Fibroblast of lung (primary cell): ENCODE data around the gene MAST3. TPM values are rescaled to one million over a fixed set of nuclear protein-coding genes. Genes with fewer than 3 reads are reported as not detected.

Source experiments
- DNase-seq, 2 donors: peaks; one replicate each; pipeline versions ENCODE4 v3.0.0 to v3.0.0-alpha.2; 2010; ENCODE audit warnings: low read depth in 2 of 2
- H2AFZ ChIP-seq: 2 replicates; pipeline ENCODE4 v1.5.1; 2012; ENCODE audit warnings: low read length, control low read depth, inconsistent platforms
- H3K27ac ChIP-seq: 2 replicates; pipeline ENCODE4 v1.5.1; 2011; ENCODE audit warnings: low read length, control low read depth; ENCODE audit not compliant: insufficient read depth
- H3K27me3 ChIP-seq: 2 replicates; pipeline ENCODE4 v1.5.1; 2011; ENCODE audit warnings: mild to moderate bottlenecking, low read length; ENCODE audit not compliant: control insufficient read depth, insufficient read depth
- H3K36me3 ChIP-seq: 2 replicates; pipeline ENCODE4 v1.5.1; 2011; ENCODE audit warnings: low read length; ENCODE audit not compliant: control insufficient read depth, insufficient read depth
- H3K4me1 ChIP-seq: 2 replicates; pipeline ENCODE4 v1.5.1; 2011; ENCODE audit warnings: low read length; ENCODE audit not compliant: control insufficient read depth, insufficient read depth; ENCODE audit errors: extremely low read depth
- H3K4me2 ChIP-seq: 2 replicates; pipeline ENCODE4 v1.5.1; 2011; ENCODE audit warnings: low read length, control low read depth; ENCODE audit not compliant: insufficient read depth; ENCODE audit errors: extremely low read depth
- H3K4me3 ChIP-seq, 4 experiments: fragments of 200-600 bp in 1 of 4; sonication (generic) in 1 of 4; replicated peaks in 1 of 4; 2 replicates each; pipeline ENCODE4 v1.5.1; 2011 to 2016; ENCODE audit warnings: low read length in 4 of 4, low read depth in 3 of 4, mild to moderate bottlenecking in 3 of 4, control low read depth in 2 of 4, inconsistent platforms in 1 of 4, mixed read lengths in 1 of 4; ENCODE audit not compliant: insufficient read depth in 1 of 4; ENCODE audit errors: control extremely low read depth in 1 of 4
- H3K79me2 ChIP-seq: 2 replicates; pipeline ENCODE4 v1.5.1; 2012; ENCODE audit warnings: mild to moderate bottlenecking, low read length, inconsistent platforms; ENCODE audit not compliant: control insufficient read depth, insufficient read depth
- H3K9ac ChIP-seq: 2 replicates; pipeline ENCODE4 v1.5.1; 2011; ENCODE audit warnings: mild to moderate bottlenecking, low read length, control low read depth; ENCODE audit not compliant: insufficient read depth
- H3K9me3 ChIP-seq: 2 replicates; pipeline ENCODE4 v1.5.1; 2012; ENCODE audit warnings: low read depth, low read length; ENCODE audit not compliant: control insufficient read depth, insufficient read depth
- H4K20me1 ChIP-seq: 2 replicates; pipeline ENCODE4 v1.5.1; 2011; ENCODE audit warnings: low read length; ENCODE audit not compliant: control insufficient read depth, insufficient read depth; ENCODE audit errors: extremely low read depth
- CTCF ChIP-seq, 2 donors: IDR thresholded peaks in 1 of 2; conservative IDR thresholded peaks in 1 of 2; 1 replicate in 1 of 2; 2 replicates in 1 of 2; pipeline ENCODE4 v1.5.1; 2011 to 2012; ENCODE audit warnings: low read length in 2 of 2, control low read depth in 1 of 2, inconsistent platforms in 1 of 2, low read depth in 1 of 2, mild to moderate bottlenecking in 1 of 2
- EZH2 ChIP-seq: IDR thresholded peaks from 2 replicates; pipeline ENCODE4 v1.5.1; 2012; ENCODE audit warnings: low read length, control low read depth, mild to moderate bottlenecking; ENCODE audit errors: missing control alignments
- polyA plus RNA-seq, 2 donors: library from polyadenylated mRNA; depleted of rRNA in 1 of 2; stranded (reverse) in 1 of 2; unstranded in 1 of 2; fragments of >200 nt; gene quantifications; 2 replicates each; pipeline ENCODE4 v1.2.1, GENCODE V29; 2011 to 2012; ENCODE audit warnings: missing spikeins in 1 of 2
- total RNA-seq: library from RNA; depleted of rRNA; stranded (reverse); fragments of >200 nt; gene quantifications from 2 replicates; pipeline ENCODE4 v1.2.1, GENCODE V29; 2014

Gene MAST3
- total and polyA plus RNA-seq, 2 donors (not counting 1 experiment from before 2014, with no cell fraction given) = 2.0 to 4.1 TPM

GRCh38 chr19:18176367-18177310, 79.1 kb downstream of the MAST3 start:
- H3K4me1 ChIP-seq = peaks cover 4% of the 10 kb centered on the region
- no peak for DNase-seq
- no peak for TF ChIP-seq EZH2
- TF ChIP-seq CTCF (conservative IDR thresholded peaks at IDR 0.05 in 1 of 2, IDR thresholded peaks at IDR 0.05 in 1 of 2; ENCODE audit: low read depth in 1 of 2, low read length in 2 of 2) = no peak

GRCh38 chr19:18179957-18180356, 82.4 kb downstream of the MAST3 start:
- Histone ChIP-seq H2AFZ (no peak overlapping the region), H4K20me1 (no peaks in the 10 kb centered on the region), H3K79me2 (no peaks in the 10 kb centered on the region), H3K9ac (no peak overlapping the region), H3K36me3 (no peaks in the 10 kb centered on the region), H3K27me3 (no peaks in the 10 kb centered on the region), H3K4me1 (no peaks in the 10 kb centered on the region), H3K9me3 (no peaks in the 10 kb centered on the region), H3K4me2 (no peak overlapping the region), H3K27ac (no peak overlapping the region), H3K4me3 (no peak overlapping the region)
- TF ChIP-seq EZH2 (no peak), CTCF (conservative IDR thresholded peaks at IDR 0.05 in 1 of 2, IDR thresholded peaks at IDR 0.05 in 1 of 2; ENCODE audit: low read depth in 1 of 2, low read length in 2 of 2) (no peak)
- DNase-seq = no peak

More at GRCh38 chr19:18176367-18177310, 79.1 kb downstream of the MAST3 start:
- Histone ChIP-seq H4K20me1 (no peaks in the 10 kb centered on the region), H2AFZ (no peak overlapping the region), H3K9me3 (no peaks in the 10 kb centered on the region), H3K27me3 (no peaks in the 10 kb centered on the region), H3K79me2 (no peaks in the 10 kb centered on the region), H3K36me3 (no peaks in the 10 kb centered on the region), H3K4me2 (no peak overlapping the region), H3K9ac (no peak overlapping the region), H3K27ac (no peak overlapping the region), H3K4me3 (no peak overlapping the region)

- no peaks in the 10 kb centered on the region for H3K36me3 ChIP-seq
- no peaks in the 10 kb centered on the region for H4K20me1 ChIP-seq
- no peak overlapping the region for H2AFZ ChIP-seq
- no peaks in the 10 kb centered on the region for H3K9me3 ChIP-seq
- no peaks in the 10 kb centered on the region for H3K27me3 ChIP-seq
- H3K4me1 ChIP-seq = no peaks in the 10 kb centered on the region
- no peak for DNase-seq
- H3K27ac ChIP-seq = no peak overlapping the region
- TF ChIP-seq EZH2 (no peak), CTCF (conservative IDR thresholded peaks at IDR 0.05 in 1 of 2, IDR thresholded peaks at IDR 0.05 in 1 of 2; ENCODE audit: low read depth in 1 of 2, low read length in 2 of 2) (no peak)
- H3K4me2 ChIP-seq = no peak overlapping the region
- no peak overlapping the region for H3K9ac ChIP-seq
- H3K79me2 ChIP-seq = no peaks in the 10 kb centered on the region
- no peak overlapping the region for H3K4me3 ChIP-seq
These were observed 86.0 kb downstream of the MAST3 start for GRCh38 chr19:18183529-18183928.
